ENCODE data around the gene MYLK2.

The MYLK2 gene

GRCh38 chr20:31836853-31837608, 17.9 kb downstream of the MYLK2 start:
- DNase-seq = no peak

GRCh38 chr20:31837896-31838397, 18.8 kb downstream of the MYLK2 start:
- DNase-seq = no peak

- no peak for DNase-seq
Measured at GRCh38 chr20:31838646-31839292, 19.6 kb downstream of the MYLK2 start.

- DNase-seq = no peak
Measured at GRCh38 chr20:31839782-31840487, 20.8 kb downstream of the MYLK2 start.

GRCh38 chr20:31840906-31841816, 22.0 kb downstream of the MYLK2 start:
- DNase-seq = no peak

- no peak for DNase-seq
Measured at GRCh38 chr20:31841928-31842327, 22.8 kb downstream of the MYLK2 start.

GRCh38 chr20:31842471-31843157, 23.5 kb downstream of the MYLK2 start:
- DNase-seq = no peak

- DNase-seq = no peak
Measured at GRCh38 chr20:31843288-31843687, 24.1 kb downstream of the MYLK2 start.

- no peak for DNase-seq
Measured at GRCh38 chr20:31843881-31844280, 24.7 kb downstream of the MYLK2 start.

- DNase-seq = no peak
Measured at GRCh38 chr20:31844737-31845299, 25.7 kb downstream of the MYLK2 start.

- DNase-seq = no peak
Measured at GRCh38 chr20:31845300-31845863, 26.2 kb downstream of the MYLK2 start, which contains the start of gene FOXS1. FOXS1 (minus strand) TSS chr20:31845604; CDS start chr20:31845542, 62 bp downstream.

- no peak for DNase-seq
Measured at GRCh38 chr20:31846793-31847138, 27.6 kb downstream of the MYLK2 start.

- no peak for DNase-seq
Measured at GRCh38 chr20:31848088-31848999, 29.2 kb downstream of the MYLK2 start.

- DNase-seq = no peak
Measured at GRCh38 chr20:31849306-31849930, 30.3 kb downstream of the MYLK2 start.

- DNase-seq = no peak
Measured at GRCh38 chr20:31851240-31851955, 32.2 kb downstream of the MYLK2 start.

GRCh38 chr20:31853481-31853880, 34.3 kb downstream of the MYLK2 start:
- no peak for DNase-seq

- no peak for DNase-seq
Measured at GRCh38 chr20:31856516-31856915, 37.4 kb downstream of the MYLK2 start.

GRCh38 chr20:31857861-31858759, 39.0 kb downstream of the MYLK2 start:
- DNase-seq = no peak
